GM23338 (cell line): ENCODE measurements around the gene HRH2. TPM values are rescaled to one million over a fixed set of nuclear protein-coding genes. Genes with fewer than 3 reads are reported as not detected.

Experiments used
- ATAC-seq: fragments of 200-7000 bp; cut with Tn5 transposase; 3 replicates; pipeline ENCODE4 v1.9.1; 2020
- DNase-seq: peaks from one replicate; pipeline ENCODE4 v3.0.0-alpha.2; 2015; ENCODE audit warnings: low spot score
- H2AFZ ChIP-seq: fragments of 200-600 bp; sonication (generic); 2 replicates; pipeline ENCODE4 v1.8.0; 2016; ENCODE audit warnings: antibody characterized with exemption, mild to moderate bottlenecking, moderate library complexity
- H3F3A ChIP-seq: fragments of 200-600 bp; sonication (generic); replicated peaks from 2 replicates; pipeline ENCODE4 v1.8.0; 2017; ENCODE audit warnings: antibody characterized with exemption, mixed run types, low read depth
- H3K27ac ChIP-seq: fragments of 200-600 bp; sonication (generic); 2 replicates; pipeline ENCODE4 v1.6.1; 2016; ENCODE audit warnings: low read depth
- H3K27me3 ChIP-seq: fragments of 200-600 bp; sonication (generic); 2 replicates; pipeline ENCODE4 v1.8.0; 2016; ENCODE audit warnings: mild to moderate bottlenecking, mixed run types, moderate library complexity; ENCODE audit not compliant: insufficient read depth
- H3K36me3 ChIP-seq: fragments of 200-600 bp; sonication (generic); 2 replicates; pipeline ENCODE4 v1.8.0; 2016; ENCODE audit warnings: mild to moderate bottlenecking; ENCODE audit not compliant: insufficient read depth
- H3K4me1 ChIP-seq: fragments of 200-600 bp; sonication (generic); 2 replicates; pipeline ENCODE4 v1.8.0; 2016; ENCODE audit warnings: mild to moderate bottlenecking, moderate library complexity; ENCODE audit not compliant: insufficient read depth
- H3K4me2 ChIP-seq: fragments of 200-600 bp; sonication (generic); 2 replicates; pipeline ENCODE4 v1.7.1; 2017; ENCODE audit warnings: mixed run types
- H3K4me3 ChIP-seq: fragments of 200-600 bp; sonication (generic); 2 replicates; pipeline ENCODE4 v1.6.1; 2016; ENCODE audit warnings: mixed run types
- H3K79me2 ChIP-seq: fragments of 200-600 bp; sonication (generic); replicated peaks from 2 replicates; pipeline ENCODE4 v1.8.0; 2017; ENCODE audit warnings: mild to moderate bottlenecking; ENCODE audit not compliant: insufficient read depth
- H3K9me2 ChIP-seq: fragments of 200-600 bp; sonication (generic); 2 replicates; pipeline ENCODE4 v1.8.0; 2017; ENCODE audit not compliant: insufficient read depth
- H4K20me1 ChIP-seq: fragments of 200-600 bp; sonication (generic); replicated peaks from 2 replicates; pipeline ENCODE4 v1.8.0; 2017; ENCODE audit warnings: mild to moderate bottlenecking; ENCODE audit not compliant: insufficient read depth
- H3K27ac Mint-ChIP-seq: 2 replicates; pipeline ENCODE4 v1.8.0; 2020; ENCODE audit warnings: inconsistent platforms, mild to moderate bottlenecking, moderate library complexity, mixed read lengths
- H3K27me3 Mint-ChIP-seq: 3 replicates; pipeline ENCODE4 v1.8.0; 2022; ENCODE audit warnings: low read depth, mild to moderate bottlenecking, moderate library complexity, mixed read lengths, inconsistent platforms; ENCODE audit not compliant: insufficient read depth, poor library complexity
- H3K36me3 Mint-ChIP-seq: 3 replicates; pipeline ENCODE4 v1.8.0; 2021; ENCODE audit warnings: low read depth, mild to moderate bottlenecking, inconsistent platforms, moderate library complexity, mixed read lengths
- H3K4me1 Mint-ChIP-seq: 3 replicates; pipeline ENCODE4 v1.8.0; 2020; ENCODE audit warnings: mild to moderate bottlenecking, inconsistent platforms, mixed read lengths
- H3K4me3 Mint-ChIP-seq: 3 replicates; pipeline ENCODE4 v1.8.0; 2021; ENCODE audit warnings: moderate library complexity, mild to moderate bottlenecking, inconsistent platforms, mixed read lengths
- H3K9me3 Mint-ChIP-seq: 3 replicates; pipeline ENCODE4 v1.8.0; 2020; ENCODE audit warnings: moderate library complexity, mild to moderate bottlenecking, inconsistent platforms, mixed read lengths
- CREB1 ChIP-seq: fragments of 250-450 bp; sonication (Bioruptor Pico); IDR thresholded peaks from 2 replicates; pipeline ENCODE4 v1.5.0; 2020; ENCODE audit warnings: low read depth, mild to moderate bottlenecking, moderate library complexity
- EZH2 ChIP-seq: fragments of 200-600 bp; sonication (generic); IDR thresholded peaks from one replicate; pipeline ENCODE4 v1.8.0; 2017; ENCODE audit warnings: antibody characterized with exemption, mild to moderate bottlenecking, low read depth; ENCODE audit not compliant: unreplicated experiment
- EZH2phosphoT487 ChIP-seq: fragments of 200-600 bp; sonication (generic); IDR thresholded peaks from one replicate; pipeline ENCODE4 v1.8.1; 2018; ENCODE audit warnings: antibody characterized with exemption; ENCODE audit not compliant: unreplicated experiment
- JUNB ChIP-seq: IDR thresholded peaks from one replicate; pipeline ENCODE4 v1.6.1; 2016; ENCODE audit warnings: antibody characterized with exemption; ENCODE audit not compliant: unreplicated experiment
- NANOG ChIP-seq: IDR thresholded peaks from 2 replicates; pipeline ENCODE4 v1.6.1; 2016; ENCODE audit warnings: antibody characterized with exemption, borderline replicate concordance
- POLR2AphosphoS5 ChIP-seq: IDR thresholded peaks from 2 replicates; pipeline ENCODE4 v1.6.1; 2016; ENCODE audit warnings: antibody characterized with exemption, low read depth
- REST ChIP-seq: IDR thresholded peaks from one replicate; pipeline ENCODE4 v1.6.1; 2018; ENCODE audit warnings: antibody characterized with exemption; ENCODE audit not compliant: unreplicated experiment
- STAT1 ChIP-seq: IDR thresholded peaks from one replicate; pipeline ENCODE4 v1.6.1; 2016; ENCODE audit warnings: antibody characterized with exemption; ENCODE audit not compliant: unreplicated experiment
- ZNF331 ChIP-seq: fragments of 250-450 bp; sonication (Bioruptor Pico); IDR thresholded peaks from 2 replicates; pipeline ENCODE4 v1.5.0; 2020; ENCODE audit warnings: low read depth, mild to moderate bottlenecking, moderate library complexity
- polyA plus RNA-seq: library from polyadenylated mRNA; unstranded; fragments of >200 nt; fragmentation: Nextera tagmentation; extraction: Ambion mirVana; gene quantifications from 2 replicates; pipeline ENCODE4 v1.2.1, GENCODE V29; 2016
- total RNA-seq: library from RNA; depleted of rRNA; stranded (reverse); fragments of >200 nt; shearing (Covaris generic); gene quantifications from 2 replicates; pipeline ENCODE4 v1.2.3, GENCODE V29; 2014
- TF ChIP-seq, protein P1 (sequence below): IDR thresholded peaks from 2 replicates; pipeline ENCODE4 v1.6.1; 2016; ENCODE audit warnings: antibody characterized with exemption

Gene HRH2
- total and polyA plus RNA-seq, 2 experiments from 2014 or later = 6.8 to 7.0 TPM

DNA sequence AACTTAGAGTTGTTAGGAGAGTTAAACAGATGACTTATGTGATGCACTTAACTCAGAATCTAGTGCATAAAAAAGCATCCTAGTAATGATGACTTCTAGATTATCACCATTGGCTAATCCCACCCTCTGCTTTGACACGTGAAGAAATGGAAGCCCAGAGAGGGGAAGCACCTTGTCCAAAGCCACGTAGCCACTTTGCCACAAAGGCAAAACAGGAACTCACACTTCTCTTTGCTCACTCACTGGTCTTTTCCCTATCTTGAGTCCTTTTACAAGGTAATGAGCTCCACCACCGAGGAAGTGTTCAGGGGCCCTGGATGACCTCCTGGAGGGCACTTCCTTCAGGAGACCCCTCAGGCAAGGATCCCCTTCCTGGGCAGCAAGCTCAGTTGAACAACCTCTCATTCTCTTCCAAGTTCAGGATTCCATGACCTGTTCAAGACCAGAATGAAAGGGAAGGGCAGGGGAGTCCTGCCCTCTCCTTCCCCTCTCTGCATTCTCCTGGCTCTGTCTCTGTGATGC lies 89.7 kb downstream of the HRH2 start (continued):
- TF ChIP-seq EZH2phosphoT487 (no peak), REST (no peak), POLR2AphosphoS5 (no peak)

- no peak for TF ChIP-seq EZH2phosphoT487
- Histone ChIP-seq H3K27me3 (no peaks in the 10 kb centered on the region), H3K4me1 (no peaks in the 10 kb centered on the region), H2AFZ (no peak overlapping the region), H3K4me2 (no peak overlapping the region), H3F3A (no peaks in the 10 kb centered on the region), H4K20me1 (no peaks in the 10 kb centered on the region), H3K9me2 (no peaks in the 10 kb centered on the region; the same call in 1 of the 2 replicates), H3K27ac (no peak overlapping the region), H3K36me3 (no peaks in the 10 kb centered on the region), H3K4me3 (no peak overlapping the region), H3K79me2 (no peaks in the 10 kb centered on the region)
- Mint-ChIP-seq H3K27ac (no peak overlapping the region), H3K27me3 (peaks cover 5% of the 10 kb centered on the region), H3K4me1 (peaks cover 21% of the 10 kb centered on the region; the same call in 2 of the 3 replicates), H3K36me3 (no peaks in the 10 kb centered on the region), H3K4me3 (no peak overlapping the region), H3K9me3 (no peaks in the 10 kb centered on the region)
- ATAC-seq = no peak
- DNase-seq = no peak
Observed at GRCh38 chr5:175748650-175749049, 90.8 kb downstream of the HRH2 start.

DNA sequence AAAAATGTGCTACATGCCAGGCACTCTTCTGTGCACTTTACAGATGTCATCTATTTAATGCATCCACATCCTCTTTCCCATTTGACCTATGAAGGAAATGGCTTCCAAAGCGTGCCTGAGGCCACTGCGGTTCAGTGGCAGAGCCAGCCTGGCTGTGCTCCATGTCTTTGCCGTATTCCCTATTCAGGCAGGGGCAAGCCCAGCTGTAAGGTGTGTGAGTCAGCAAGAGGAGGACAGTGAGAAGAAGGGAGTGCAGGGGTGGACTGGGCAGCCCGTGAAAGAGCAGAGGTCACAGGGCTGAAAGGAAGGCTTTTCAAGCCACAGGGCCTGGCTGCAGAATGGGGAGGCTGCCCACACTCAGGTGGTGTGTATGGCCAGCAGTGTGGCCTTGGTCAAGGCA lies 91.7 kb downstream of the HRH2 start:
- Histone ChIP-seq H3K36me3 (no peaks in the 10 kb centered on the region), H3K9me2 (no peaks in the 10 kb centered on the region; the same call in 1 of the 2 replicates), H2AFZ (no peak overlapping the region), H3K4me2 (no peak overlapping the region), H3K27ac (no peak overlapping the region), H4K20me1 (no peaks in the 10 kb centered on the region), H3K79me2 (no peaks in the 10 kb centered on the region), H3F3A (no peaks in the 10 kb centered on the region), H3K27me3 (no peaks in the 10 kb centered on the region), H3K4me1 (no peaks in the 10 kb centered on the region), H3K4me3 (no peak overlapping the region)
- H3K27me3 Mint-ChIP-seq = peaks cover 5% of the 10 kb centered on the region
- no peak overlapping the region for H3K27ac Mint-ChIP-seq
- DNase-seq = no peak
- no peak for ATAC-seq
- no peak overlapping the region for H3K4me3 Mint-ChIP-seq
- H3K4me1 Mint-ChIP-seq = peaks cover 30% of the 10 kb centered on the region
- no peaks in the 10 kb centered on the region; the same call in 2 of the 3 replicates for H3K36me3 Mint-ChIP-seq
- H3K9me3 Mint-ChIP-seq = no peaks in the 10 kb centered on the region
- TF ChIP-seq CREB1 (CRISPR knock-in tag) = no peak
- TF ChIP-seq, protein P1, sequence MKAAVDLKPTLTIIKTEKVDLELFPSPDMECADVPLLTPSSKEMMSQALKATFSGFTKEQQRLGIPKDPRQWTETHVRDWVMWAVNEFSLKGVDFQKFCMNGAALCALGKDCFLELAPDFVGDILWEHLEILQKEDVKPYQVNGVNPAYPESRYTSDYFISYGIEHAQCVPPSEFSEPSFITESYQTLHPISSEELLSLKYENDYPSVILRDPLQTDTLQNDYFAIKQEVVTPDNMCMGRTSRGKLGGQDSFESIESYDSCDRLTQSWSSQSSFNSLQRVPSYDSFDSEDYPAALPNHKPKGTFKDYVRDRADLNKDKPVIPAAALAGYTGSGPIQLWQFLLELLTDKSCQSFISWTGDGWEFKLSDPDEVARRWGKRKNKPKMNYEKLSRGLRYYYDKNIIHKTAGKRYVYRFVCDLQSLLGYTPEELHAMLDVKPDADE = no peak
- no peak for TF ChIP-seq NANOG
- TF ChIP-seq JUNB = no peak
- no peak for TF ChIP-seq ZNF331 (CRISPR knock-in tag)
- TF ChIP-seq STAT1 = no peak
- TF ChIP-seq EZH2 = no peak
